ENCODE data around the gene ARPC5. TPM values are rescaled to one million over a fixed set of nuclear protein-coding genes. Genes with fewer than 3 reads are reported as not detected.
A peak's percentile ranks its signal among the peaks of the same experiment; 100 is the strongest.
"Not testable (repeated sequence)": the region's sequence is repeated elsewhere in the genome, so short reads cannot be mapped to it uniquely, and the experiment has no call there.

ARPC5 gene
- total RNA-seq (2021), result 138 and 158 TPM in 2 replicates
- percentile 94 among the genes with signal in this experiment for Bru-seq, nascent RNA
- percentile 93 among the genes with signal in this experiment for BruChase-seq, experiment 1, labeled RNA remaining after a 2-hour chase
- BruChase-seq, experiment 2, labeled RNA remaining after a 6-hour chase, result percentile 97 among the genes with signal in this experiment
- long read RNA-seq, full-length matches to known transcripts, result 670 of 678 reads
- long read RNA-seq, partial matches to known transcripts, result 0 of 678 reads
- long read RNA-seq, other reads (novel, unspliced or antisense), result 8 of 678 reads

DNA sequence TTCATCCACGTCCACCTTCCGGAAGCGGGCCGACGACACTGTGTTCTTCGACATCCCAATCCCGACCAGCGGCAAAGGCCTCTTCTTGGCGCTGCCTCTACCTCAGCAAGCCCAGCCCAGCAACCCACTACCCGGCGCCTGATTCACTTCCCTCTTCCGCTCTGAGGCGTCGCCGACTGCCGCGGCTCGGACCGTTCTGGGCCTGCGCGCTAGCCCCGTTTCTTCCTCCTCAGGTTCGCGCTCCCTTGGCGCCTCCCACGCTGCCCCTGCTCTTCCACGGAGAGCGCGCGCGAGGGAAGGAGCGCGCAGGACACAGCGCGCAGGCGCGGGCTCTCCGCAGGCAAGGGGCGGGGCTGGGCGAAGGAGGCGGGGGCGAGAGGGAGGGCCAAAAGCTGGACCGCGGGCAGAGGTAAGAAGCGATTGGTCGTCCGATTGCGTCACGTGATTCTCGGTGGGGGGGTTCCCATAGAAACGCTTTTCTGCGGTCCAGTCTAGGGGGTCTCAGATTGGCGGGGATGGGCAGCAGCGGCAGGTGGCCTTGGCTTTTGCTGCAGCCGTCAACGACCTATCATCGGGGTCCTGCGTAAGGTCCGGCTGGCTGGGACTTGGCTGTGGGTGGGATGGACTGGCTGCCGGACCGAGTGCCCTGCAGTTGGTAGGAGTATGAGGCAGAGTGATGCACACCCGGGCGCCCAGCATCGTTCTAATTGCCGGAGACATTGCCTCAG is at the start of gene ARPC5:
Gene ARPC5 (minus strand): TSS at position 178 of the 728 bp plus-strand sequence. CDS start 124 bp downstream, at position 54.
- BruUV-seq (replicated peaks), result no TSS peak
- Histone ChIP-seq H3K27me3 (replicated peaks; ENCODE audit: insufficient read depth, low read depth, low read length, poor library complexity) (no peaks in the 10 kb centered on the region), H3K27ac (ENCODE audit: low read depth, low read length, poor library complexity, severe bottlenecking) (peak within 1 kb of the TSS; percentile 88), H3K9me3 (ENCODE audit: low read depth, low read length, poor library complexity, severe bottlenecking) (no peaks in the 10 kb centered on the region), H3K4me3 (ENCODE audit: low read depth, low read length, poor library complexity, severe bottlenecking) (peak within 1 kb of the TSS; percentile 76), H3K4me1 (ENCODE audit: insufficient read depth, low read length, poor library complexity, severe bottlenecking) (peaks cover 25% of the 10 kb centered on the region), H3K36me3 (ENCODE audit: insufficient read depth, low read length, poor library complexity, severe bottlenecking) (peaks cover 13% of the 10 kb centered on the region)
- POLR2A ChIA-PET (ENCODE audit: low non-redundant PET), result interaction anchor here (0.6 kb wide), 1 partner anchor 415 kb away, joined by 3 read pairs; no protein-coding TSS in a partner anchor
- TF ChIP-seq, protein P1, sequence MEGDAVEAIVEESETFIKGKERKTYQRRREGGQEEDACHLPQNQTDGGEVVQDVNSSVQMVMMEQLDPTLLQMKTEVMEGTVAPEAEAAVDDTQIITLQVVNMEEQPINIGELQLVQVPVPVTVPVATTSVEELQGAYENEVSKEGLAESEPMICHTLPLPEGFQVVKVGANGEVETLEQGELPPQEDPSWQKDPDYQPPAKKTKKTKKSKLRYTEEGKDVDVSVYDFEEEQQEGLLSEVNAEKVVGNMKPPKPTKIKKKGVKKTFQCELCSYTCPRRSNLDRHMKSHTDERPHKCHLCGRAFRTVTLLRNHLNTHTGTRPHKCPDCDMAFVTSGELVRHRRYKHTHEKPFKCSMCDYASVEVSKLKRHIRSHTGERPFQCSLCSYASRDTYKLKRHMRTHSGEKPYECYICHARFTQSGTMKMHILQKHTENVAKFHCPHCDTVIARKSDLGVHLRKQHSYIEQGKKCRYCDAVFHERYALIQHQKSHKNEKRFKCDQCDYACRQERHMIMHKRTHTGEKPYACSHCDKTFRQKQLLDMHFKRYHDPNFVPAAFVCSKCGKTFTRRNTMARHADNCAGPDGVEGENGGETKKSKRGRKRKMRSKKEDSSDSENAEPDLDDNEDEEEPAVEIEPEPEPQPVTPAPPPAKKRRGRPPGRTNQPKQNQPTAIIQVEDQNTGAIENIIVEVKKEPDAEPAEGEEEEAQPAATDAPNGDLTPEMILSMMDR (conservative IDR thresholded peaks at IDR 0.05; ENCODE audit: low read depth, low read length), result no peak
- TF ChIP-seq EZH2 (IDR thresholded peaks at IDR 0.05; ENCODE audit: borderline replicate concordance, low read depth, low read length, poor library complexity, severe bottlenecking), result no peak
- peak; percentile 99 for DNase-seq (ENCODE audit: low spot score)
- CTCF ChIA-PET, result interaction anchor here (0.8 kb wide), 1 partner anchor 49 kb away, joined by 4 read pairs; no protein-coding TSS in a partner anchor
- intact Hi-C loops (cut with micrococcal nuclease; ENCODE audit: unreplicated experiment), result loop anchor here (5.0 kb wide), 1 partner anchor 402 kb away; the partner anchor contains the start of gene COLGALT2

DNA sequence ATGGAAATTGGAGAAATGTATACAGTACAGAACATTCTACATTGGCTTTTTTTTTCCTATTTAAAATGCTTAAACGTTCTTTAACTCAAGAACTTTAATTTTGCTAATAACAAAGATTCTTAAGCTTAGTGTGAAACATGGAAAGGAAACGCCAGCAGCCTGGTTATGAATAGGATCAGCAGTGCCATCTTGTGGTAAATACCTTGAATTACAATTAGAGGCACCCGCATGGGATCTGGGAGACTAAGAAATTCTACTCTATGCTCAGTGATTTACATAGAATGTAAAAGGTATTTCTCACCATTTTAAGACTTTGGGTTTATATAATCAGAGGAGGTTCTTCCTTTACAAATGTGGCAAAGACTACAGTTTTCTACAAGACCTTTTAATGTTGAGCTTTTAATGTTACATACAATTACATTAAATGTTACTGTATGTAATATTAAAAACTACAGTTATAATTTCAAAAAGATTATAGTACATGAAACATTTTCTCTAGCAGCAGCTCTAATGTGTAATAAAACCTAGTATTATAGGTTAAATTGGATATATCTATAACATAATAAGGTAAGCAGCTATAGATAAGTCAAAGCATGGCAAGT is 49.6 kb upstream of the ARPC5 start:
- peaks cover 13% of the 10 kb centered on the region for H3K4me1 ChIP-seq (ENCODE audit: insufficient read depth, low read length, poor library complexity, severe bottlenecking)
- peak; percentile 82 for DNase-seq (ENCODE audit: low spot score)
- ChIA-PET POLR2A (ENCODE audit: low non-redundant PET) (interaction anchor here (0.6 kb wide), 2 partner anchors 218 to 222 kb away, joined by 3 to 6 read pairs; no protein-coding TSS in a partner anchor), CTCF (interaction anchor here (0.6 to 1.9 kb wide), 16 partner anchors 9 to 1758 kb away, joined by 3 to 14 read pairs (median 3); partner anchors contain the start of gene ARPC5)
- BruUV-seq (replicated peaks), result no TSS peak
- intact Hi-C loops (cut with micrococcal nuclease; ENCODE audit: unreplicated experiment), result loop anchor here (1.0 kb wide), 1 partner anchor 30 kb away; no protein-coding TSS in a partner anchor
- H3K4me3 ChIP-seq (ENCODE audit: low read depth, low read length, poor library complexity, severe bottlenecking), result no peak overlapping the region
- H3K9me3 ChIP-seq (ENCODE audit: low read depth, low read length, poor library complexity, severe bottlenecking), result no peaks in the 10 kb centered on the region
- no peak for TF ChIP-seq EZH2 (IDR thresholded peaks at IDR 0.05; ENCODE audit: borderline replicate concordance, low read depth, low read length, poor library complexity, severe bottlenecking)
- TF ChIP-seq, protein P1 (conservative IDR thresholded peaks at IDR 0.05; ENCODE audit: low read depth, low read length), result peak; percentile 85
- H3K36me3 ChIP-seq (ENCODE audit: insufficient read depth, low read length, poor library complexity, severe bottlenecking), result no peaks in the 10 kb centered on the region
- H3K27ac ChIP-seq (ENCODE audit: low read depth, low read length, poor library complexity, severe bottlenecking), result no peak overlapping the region
- no peaks in the 10 kb centered on the region for H3K27me3 ChIP-seq (replicated peaks; ENCODE audit: insufficient read depth, low read depth, low read length, poor library complexity)

DNA sequence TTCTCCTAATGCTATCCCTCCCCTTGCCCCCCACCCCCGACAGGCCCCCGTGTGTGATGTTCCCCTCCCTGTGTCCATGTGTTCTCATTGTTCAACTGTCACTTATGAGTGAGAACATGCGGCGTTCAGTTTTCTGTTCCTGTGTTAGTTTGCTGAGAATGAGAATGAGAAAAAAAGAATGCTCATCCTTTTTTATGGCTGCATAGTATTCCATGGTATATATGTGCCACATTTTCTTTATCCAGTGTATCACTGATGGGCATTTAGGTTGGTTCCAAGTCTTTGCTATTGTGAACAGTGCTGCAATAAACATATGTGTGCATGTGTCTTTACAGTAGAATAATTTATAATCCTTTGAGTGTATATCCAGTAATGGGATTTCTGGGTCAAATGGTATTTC is 43.8 kb upstream of the ARPC5 start:
- H3K27me3 ChIP-seq (replicated peaks; ENCODE audit: insufficient read depth, low read depth, low read length, poor library complexity); H3K4me1 ChIP-seq (ENCODE audit: insufficient read depth, low read length, poor library complexity, severe bottlenecking); BruUV-seq (replicated peaks); CTCF ChIA-PET; DNase-seq (ENCODE audit: low spot score); H3K9me3 ChIP-seq (ENCODE audit: low read depth, low read length, poor library complexity, severe bottlenecking); H3K27ac ChIP-seq (ENCODE audit: low read depth, low read length, poor library complexity, severe bottlenecking); POLR2A ChIA-PET (ENCODE audit: low non-redundant PET); H3K4me3 ChIP-seq (ENCODE audit: low read depth, low read length, poor library complexity, severe bottlenecking); H3K36me3 ChIP-seq (ENCODE audit: insufficient read depth, low read length, poor library complexity, severe bottlenecking); intact Hi-C loops (cut with micrococcal nuclease; ENCODE audit: unreplicated experiment): not testable (repeated sequence)

All from A673 (cell line).